ENCODE data around the gene OR4F15.

DNA sequence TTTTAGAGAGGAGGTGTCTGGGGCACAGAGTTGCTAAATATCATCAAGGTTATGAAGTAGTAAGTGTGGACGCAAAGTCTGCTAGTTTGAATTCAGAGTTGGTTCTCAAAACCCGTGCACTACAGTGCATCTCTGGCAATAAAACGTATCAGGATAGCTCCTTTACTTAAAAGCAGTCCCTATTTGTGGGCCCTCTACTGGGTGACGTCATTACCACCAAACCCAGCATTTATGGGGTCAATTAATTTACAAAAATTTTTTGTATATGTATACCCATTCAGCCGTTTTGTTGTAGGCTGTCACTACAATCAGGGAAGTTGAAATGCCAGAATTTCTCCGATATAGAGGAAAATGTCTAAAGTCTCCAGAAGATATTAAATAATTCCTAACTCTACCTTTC, 8.8 kb downstream of the OR4F15 start:
- TF ChIP-seq, protein P1, sequence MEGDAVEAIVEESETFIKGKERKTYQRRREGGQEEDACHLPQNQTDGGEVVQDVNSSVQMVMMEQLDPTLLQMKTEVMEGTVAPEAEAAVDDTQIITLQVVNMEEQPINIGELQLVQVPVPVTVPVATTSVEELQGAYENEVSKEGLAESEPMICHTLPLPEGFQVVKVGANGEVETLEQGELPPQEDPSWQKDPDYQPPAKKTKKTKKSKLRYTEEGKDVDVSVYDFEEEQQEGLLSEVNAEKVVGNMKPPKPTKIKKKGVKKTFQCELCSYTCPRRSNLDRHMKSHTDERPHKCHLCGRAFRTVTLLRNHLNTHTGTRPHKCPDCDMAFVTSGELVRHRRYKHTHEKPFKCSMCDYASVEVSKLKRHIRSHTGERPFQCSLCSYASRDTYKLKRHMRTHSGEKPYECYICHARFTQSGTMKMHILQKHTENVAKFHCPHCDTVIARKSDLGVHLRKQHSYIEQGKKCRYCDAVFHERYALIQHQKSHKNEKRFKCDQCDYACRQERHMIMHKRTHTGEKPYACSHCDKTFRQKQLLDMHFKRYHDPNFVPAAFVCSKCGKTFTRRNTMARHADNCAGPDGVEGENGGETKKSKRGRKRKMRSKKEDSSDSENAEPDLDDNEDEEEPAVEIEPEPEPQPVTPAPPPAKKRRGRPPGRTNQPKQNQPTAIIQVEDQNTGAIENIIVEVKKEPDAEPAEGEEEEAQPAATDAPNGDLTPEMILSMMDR (IDR thresholded peaks at IDR 0.05; ENCODE audit: low read length), result no peak
- no peak for TF ChIP-seq EZH2 (IDR thresholded peaks at IDR 0.05; ENCODE audit: borderline replicate concordance, low read length)
